HepG2 (cell line): ENCODE results near the gene A1CF. TPM values are rescaled to one million over a fixed set of nuclear protein-coding genes. Genes with fewer than 3 reads are reported as not detected.

ENCODE experiments used
- ATM ChIP-seq: fragments of 450-650 bp; IDR thresholded peaks from 2 replicates; pipeline ENCODE4 v1.7.1; 2017; ENCODE audit warnings: mild to moderate bottlenecking, borderline replicate concordance
- BCL6 ChIP-seq: IDR thresholded peaks from 2 replicates; pipeline ENCODE4 v1.6.1; 2016; ENCODE audit warnings: missing genetic modification reagents, missing compliant biosample characterization
- BRCA1 ChIP-seq: sonication (generic); formaldehyde crosslinking; IDR thresholded peaks from 2 replicates; pipeline ENCODE4 v1.4.0; 2020; ENCODE audit warnings: missing genetic modification reagents
- CC2D1A ChIP-seq: sonication (generic); formaldehyde crosslinking; IDR thresholded peaks from 2 replicates; pipeline ENCODE4 v1.8.1; 2023; ENCODE audit warnings: mild to moderate bottlenecking, missing genetic modification reagents
- DBP ChIP-seq: sonication (generic); formaldehyde crosslinking; IDR thresholded peaks from 2 replicates; pipeline ENCODE4 v1.4.0; 2020; ENCODE audit warnings: missing genetic modification reagents; ENCODE audit errors: not compliant biosample characterization
- DNMT1 ChIP-seq: sonication (generic); formaldehyde crosslinking; IDR thresholded peaks from 2 replicates; pipeline ENCODE4 v1.5.1; 2020; ENCODE audit warnings: mild to moderate bottlenecking, missing genetic modification reagents
- FOSL1 ChIP-seq: sonication (generic); formaldehyde crosslinking; IDR thresholded peaks from 2 replicates; pipeline ENCODE4 v1.9.0; 2021; ENCODE audit warnings: missing genetic modification reagents, borderline replicate concordance
- FOXK2 ChIP-seq: fragments of 450-650 bp; IDR thresholded peaks from 2 replicates; pipeline ENCODE4 v1.6.1; 2016
- GATAD2A ChIP-seq: IDR thresholded peaks from 2 replicates; pipeline ENCODE4 v1.6.1; 2016
- GTF3A ChIP-seq: sonication (generic); formaldehyde crosslinking; conservative IDR thresholded peaks from 2 replicates; pipeline ENCODE4 v1.4.0; 2020; ENCODE audit warnings: mild to moderate bottlenecking, missing genetic modification reagents
- HDAC2 ChIP-seq: sonication (generic); formaldehyde crosslinking; IDR thresholded peaks from 2 replicates; pipeline ENCODE4 v1.4.0; 2020; ENCODE audit warnings: missing genetic modification reagents
- KDM3A ChIP-seq: IDR thresholded peaks from 2 replicates; pipeline ENCODE4 v1.6.1; 2018; ENCODE audit warnings: low read depth, missing compliant biosample characterization
- MAFF ChIP-seq: IDR thresholded peaks from 2 replicates; pipeline ENCODE4 v1.6.1; 2011; ENCODE audit warnings: low read depth, low read length, improper control_type of control experiment
- MTF2 ChIP-seq: sonication (generic); formaldehyde crosslinking; IDR thresholded peaks from 2 replicates; pipeline ENCODE4 v1.5.0; 2020; ENCODE audit warnings: missing genetic modification reagents, borderline replicate concordance
- NR2F1 ChIP-seq, 2 experiments: fragments of 450-650 bp in 1 of 2; formaldehyde crosslinking in 1 of 2; IDR thresholded peaks; 2 replicates each; pipeline versions ENCODE4 v1.5.0 to v1.6.1; 2016 to 2020; ENCODE audit warnings: mild to moderate bottlenecking in 1 of 2, missing compliant biosample characterization in 1 of 2, missing genetic modification reagents in 1 of 2, moderate library complexity in 1 of 2
- PTBP1 ChIP-seq: fragments of 200-400 bp; formaldehyde crosslinking; IDR thresholded peaks from 2 replicates; pipeline ENCODE4 v1.6.1; 2018; ENCODE audit warnings: low read length, low read depth; ENCODE audit not compliant: poor library complexity, severe bottlenecking
- RNF219 ChIP-seq: sonication (generic); formaldehyde crosslinking; IDR thresholded peaks from 2 replicates; pipeline ENCODE4 v1.5.0; 2020; ENCODE audit warnings: mild to moderate bottlenecking, missing genetic modification reagents
- THRA ChIP-seq: sonication (generic); formaldehyde crosslinking; IDR thresholded peaks from 2 replicates; pipeline ENCODE4 v1.4.0; 2020; ENCODE audit warnings: missing genetic modification reagents, borderline replicate concordance
- XBP1 ChIP-seq: sonication (generic); formaldehyde crosslinking; IDR thresholded peaks from 2 replicates; pipeline ENCODE4 v1.5.0; 2020; ENCODE audit warnings: missing genetic modification reagents
- ZEB1 ChIP-seq: IDR thresholded peaks from 2 replicates; pipeline ENCODE4 v1.6.1; 2012; ENCODE audit warnings: mild to moderate bottlenecking, low read depth, inconsistent platforms; ENCODE audit not compliant: insufficient replicate concordance
- ZNF264 ChIP-seq: sonication (generic); formaldehyde crosslinking; IDR thresholded peaks from 2 replicates; pipeline ENCODE4 v1.4.0; 2020; ENCODE audit warnings: missing genetic modification reagents
- ZNF350 ChIP-seq: sonication (generic); formaldehyde crosslinking; IDR thresholded peaks from 2 replicates; pipeline ENCODE4 v1.4.0; 2020; ENCODE audit warnings: mild to moderate bottlenecking, low read depth, missing genetic modification reagents, borderline replicate concordance
- ZNF44 ChIP-seq: sonication (generic); formaldehyde crosslinking; IDR thresholded peaks from 2 replicates; pipeline ENCODE4 v1.5.1; 2020; ENCODE audit warnings: mild to moderate bottlenecking, missing genetic modification reagents
- ZNF446 ChIP-seq: sonication (generic); formaldehyde crosslinking; IDR thresholded peaks from 2 replicates; pipeline ENCODE4 v1.5.0; 2020; ENCODE audit warnings: mild to moderate bottlenecking, missing genetic modification reagents
- ZNF562 ChIP-seq: sonication (generic); formaldehyde crosslinking; IDR thresholded peaks from 2 replicates; pipeline ENCODE4 v1.8.0; 2022; ENCODE audit warnings: missing genetic modification reagents, borderline replicate concordance
- ZNF572 ChIP-seq: sonication (generic); formaldehyde crosslinking; IDR thresholded peaks from 2 replicates; pipeline ENCODE4 v1.5.1; 2020; ENCODE audit warnings: mild to moderate bottlenecking, missing genetic modification reagents
- ZNF790 ChIP-seq: sonication (generic); formaldehyde crosslinking; IDR thresholded peaks from 2 replicates; pipeline ENCODE4 v1.8.0; 2022; ENCODE audit warnings: missing genetic modification reagents, mild to moderate bottlenecking, borderline replicate concordance
- ZSCAN5A ChIP-seq: sonication (generic); formaldehyde crosslinking; IDR thresholded peaks from 2 replicates; pipeline ENCODE4 v1.8.0; 2022; ENCODE audit warnings: mild to moderate bottlenecking, missing genetic modification reagents, borderline replicate concordance
- polyA plus RNA-seq, 8 experiments: library from polyadenylated mRNA; depleted of rRNA in 3 of 8; stranded (reverse) in 7 of 8; unstranded in 1 of 8; fragments of >200 nt; fragmentation: Illumina TruSeq in 4 of 8; extraction: Trizol in 4 of 8; gene quantifications; 2 replicates each; pipeline versions ENCODE4 v1.2.1 to v1.2.3, GENCODE V29; 2011 to 2016; ENCODE audit warnings: low read depth in 4 of 8, missing spikeins in 1 of 8, mixed read lengths in 1 of 8; ENCODE audit not compliant: insufficient read depth in 1 of 8
- total RNA-seq, 5 experiments: library from RNA; depleted of rRNA; stranded (reverse); fragments of >200 nt; fragmentation: Illumina TruSeq; extraction: Trizol; gene quantifications; 2 replicates each; pipeline ENCODE4 v1.2.3, GENCODE V29; 2016; ENCODE audit warnings: low read depth in 1 of 5

A1CF gene
- total and polyA plus RNA-seq, 2 of the 13 experiments (the other 11 are each of a cell fraction or from before 2014, with no cell fraction given), result 56.1 to 58.1 TPM

- TF ChIP-seq RNF219, result no peak
- TF ChIP-seq ZNF790 (CRISPR knock-in tag), result no peak
- TF ChIP-seq BRCA1 (CRISPR knock-in tag), result no peak
- no peak for TF ChIP-seq ATM
- TF ChIP-seq MTF2 (CRISPR knock-in tag), result no peak
- TF ChIP-seq PTBP1, result no peak
- no peak for TF ChIP-seq ZEB1
- TF ChIP-seq GATAD2A (CRISPR knock-in tag), result peak; percentile 98
- TF ChIP-seq ZSCAN5A (CRISPR knock-in tag), result peak; percentile 39; the same call in 1 of the 2 replicates
- TF ChIP-seq KDM3A (CRISPR knock-in tag), result 0 out of 2 replicates have a peak, but pooled peaks have one; percentile 17
- TF ChIP-seq ZNF44 (CRISPR knock-in tag), result no peak
- TF ChIP-seq ZNF264 (CRISPR knock-in tag), result peak; percentile 53; the same call in 1 of the 2 replicates
- TF ChIP-seq ZNF350 (CRISPR knock-in tag), result no peak
- peak; percentile 68 for TF ChIP-seq FOXK2
- TF ChIP-seq NR2F1 (CRISPR knock-in tag; IDR thresholded peaks at IDR 0.05), result peak in 1 of 2 experiments; percentile 19; a peak in 1 of 4 replicates
- TF ChIP-seq XBP1 (CRISPR knock-in tag), result no peak
- TF ChIP-seq ZNF572 (CRISPR knock-in tag), result no peak
- peak; percentile 96 for TF ChIP-seq THRA (CRISPR knock-in tag)
- TF ChIP-seq BCL6 (CRISPR knock-in tag), result peak; percentile 89
- no peak for TF ChIP-seq DBP
- TF ChIP-seq DNMT1, result no peak
- peak; percentile 87 for TF ChIP-seq HDAC2 (CRISPR knock-in tag)
- TF ChIP-seq MAFF, result 0 out of 2 replicates have a peak, but pooled peaks have one; percentile 33
- TF ChIP-seq ZNF446 (CRISPR knock-in tag), result no peak
- TF ChIP-seq GTF3A (CRISPR knock-in tag), result no peak
- peak; percentile 71; the same call in 1 of the 2 replicates for TF ChIP-seq FOSL1 (CRISPR knock-in tag)
- no peak for TF ChIP-seq ZNF562 (CRISPR knock-in tag)
- no peak for TF ChIP-seq CC2D1A (CRISPR knock-in tag)
Measured at GRCh38 chr10:50882540-50882983, 2.9 kb downstream of the A1CF start (continued).
